ENCODE measurements around the gene ATXN7L3. TPM values are rescaled to one million over a fixed set of nuclear protein-coding genes. Genes with fewer than 3 reads are reported as not detected.

The ATXN7L3 gene
- total RNA-seq, 1 experiment from 2014 or later = 48.5 TPM

Small RNA genes lying within 50 kb of the gene (small RNA-seq; reads per million reads assigned to genes)
- gene MIR6782 = not detected

Other genes with a start within 250 kb of the ATXN7L3 start
- not detected in 2 replicates for gene PYY, start 245.9 kb downstream of the ATXN7L3 start, total RNA-seq (2014; rRNA removed; shearing (Covaris generic))
- gene NAGS, start 195.3 kb downstream of the ATXN7L3 start, total RNA-seq (2014; rRNA removed; shearing (Covaris generic)) = 2.6 and 3.3 TPM in 2 replicates
- gene TMEM101, start 184.9 kb downstream of the ATXN7L3 start, total RNA-seq (2014; rRNA removed; shearing (Covaris generic)) = 48.2 and 56.1 TPM in 2 replicates
- gene LSM12, start 133.2 kb downstream of the ATXN7L3 start, total RNA-seq (2014; rRNA removed; shearing (Covaris generic)) = 68.6 and 92.3 TPM in 2 replicates
- 67.9 and 101 TPM in 2 replicates for gene G6PC3, start 129.1 kb downstream of the ATXN7L3 start, total RNA-seq (2014; rRNA removed; shearing (Covaris generic))
- 27.8 and 30.0 TPM in 2 replicates for gene HDAC5, start 76.2 kb downstream of the ATXN7L3 start, total RNA-seq (2014; rRNA removed; shearing (Covaris generic))
- 11.1 and 12.3 TPM in 2 replicates for gene HROB, start 58.0 kb downstream of the ATXN7L3 start, total RNA-seq (2014; rRNA removed; shearing (Covaris generic))
- not detected in 2 replicates for gene ASB16, start 29.2 kb downstream of the ATXN7L3 start, total RNA-seq (2014; rRNA removed; shearing (Covaris generic))
- 28.6 and 35.1 TPM in 2 replicates for gene TMUB2, start 12.9 kb downstream of the ATXN7L3 start, total RNA-seq (2014; rRNA removed; shearing (Covaris generic))
- gene UBTF, start 19.8 kb upstream of the ATXN7L3 start, total RNA-seq (2014; rRNA removed; shearing (Covaris generic)) = 70.0 and 82.3 TPM in 2 replicates
- not detected in 2 replicates for gene SLC4A1, start 68.3 kb upstream of the ATXN7L3 start, total RNA-seq (2014; rRNA removed; shearing (Covaris generic))
- 0.31 and 1.9 TPM in 2 replicates for gene RUNDC3A, start 108.7 kb upstream of the ATXN7L3 start, total RNA-seq (2014; rRNA removed; shearing (Covaris generic))
- gene SLC25A39, start 124.9 kb upstream of the ATXN7L3 start, total RNA-seq (2014; rRNA removed; shearing (Covaris generic)) = 154 and 185 TPM in 2 replicates
- gene GRN, start 145.4 kb upstream of the ATXN7L3 start, total RNA-seq (2014; rRNA removed; shearing (Covaris generic)) = 139 and 191 TPM in 2 replicates
- gene FAM171A2, start 164.0 kb upstream of the ATXN7L3 start, total RNA-seq (2014; rRNA removed; shearing (Covaris generic)) = 11.4 and 11.7 TPM in 2 replicates
- gene ITGA2B, start 189.8 kb upstream of the ATXN7L3 start, total RNA-seq (2014; rRNA removed; shearing (Covaris generic)) = not detected in 2 replicates